ENCODE measurements around the gene RPUSD2. TPM values are rescaled to one million over a fixed set of nuclear protein-coding genes. Genes with fewer than 3 reads are reported as not detected.

RPUSD2 gene
- total RNA-seq, 4 donors from 2014 or later, result 7.3 to 14.3 (median 12.2) TPM

GRCh38 chr15:40548610-40549009 lies 20.5 kb upstream of the RPUSD2 start:
- DNase-seq (ENCODE audit: low spot score in 2 of 2), result peak in 1 of 2 donors; percentile 18
- no peak for TF ChIP-seq POLR2A (IDR thresholded peaks at IDR 0.05)
- no peak for TF ChIP-seq CTCF (IDR thresholded peaks at IDR 0.05)
- intact Hi-C loops (cut with DNase I; ENCODE audit: low total_unique reads), result loop anchor here (2.0 kb wide), 1 partner anchor 54 kb away; no protein-coding TSS in a partner anchor
- H3K4me3 ChIP-seq (ENCODE audit: low read depth, poor library complexity, severe bottlenecking), result no peak overlapping the region
- WGBS, 2 donors, result 98 to 100% methylated on average over 2 of the region's 2 CpGs

- DNase-seq (ENCODE audit: low spot score in 2 of 2), result no peak
- H3K4me3 ChIP-seq (ENCODE audit: low read depth, poor library complexity, severe bottlenecking), result no peak overlapping the region
- WGBS, 2 donors, result 60% methylated on average over 9 of the region's 9 CpGs
- TF ChIP-seq POLR2A (IDR thresholded peaks at IDR 0.05) (no peak), CTCF (IDR thresholded peaks at IDR 0.05) (no peak)
- intact Hi-C loops (cut with DNase I; ENCODE audit: low total_unique reads), result loop anchor here (2.0 kb wide), 1 partner anchor 55 kb away; no protein-coding TSS in a partner anchor
Observed at GRCh38 chr15:40549894-40550293, 19.2 kb upstream of the RPUSD2 start.

- no peak for TF ChIP-seq POLR2A (IDR thresholded peaks at IDR 0.05)
- TF ChIP-seq CTCF (IDR thresholded peaks at IDR 0.05), result no peak
- no peak overlapping the region for H3K4me3 ChIP-seq (ENCODE audit: low read depth, poor library complexity, severe bottlenecking)
- WGBS, 2 donors, result 87 to 88% methylated on average over 6 of the region's 6 CpGs
- intact Hi-C loops (cut with DNase I; ENCODE audit: low total_unique reads), result no loop called here
- no peak for DNase-seq (ENCODE audit: low spot score in 2 of 2)
Observed at GRCh38 chr15:40550341-40551037, 18.6 kb upstream of the RPUSD2 start.

GRCh38 chr15:40554161-40554525 lies 15.0 kb upstream of the RPUSD2 start:
- no peak for DNase-seq (ENCODE audit: low spot score in 2 of 2)
- TF ChIP-seq CTCF (IDR thresholded peaks at IDR 0.05) (no peak), POLR2A (IDR thresholded peaks at IDR 0.05) (no peak)
- intact Hi-C loops (cut with DNase I; ENCODE audit: low total_unique reads), result no loop called here
- no peak overlapping the region for H3K4me3 ChIP-seq (ENCODE audit: low read depth, poor library complexity, severe bottlenecking)
- WGBS, 2 donors, result 73 to 79% methylated on average over 4 of the region's 4 CpGs

GRCh38 chr15:40555876-40556275 lies 13.2 kb upstream of the RPUSD2 start:
- no peak for TF ChIP-seq POLR2A (IDR thresholded peaks at IDR 0.05)
- no peak for TF ChIP-seq CTCF (IDR thresholded peaks at IDR 0.05)
- no peak for DNase-seq (ENCODE audit: low spot score in 2 of 2)
- WGBS, 2 donors, result 100% methylated on average over 2 of the region's 2 CpGs

More at GRCh38 chr15:40555876-40556275, 13.2 kb upstream of the RPUSD2 start:
- no peak overlapping the region for H3K4me3 ChIP-seq (ENCODE audit: low read depth, poor library complexity, severe bottlenecking)
- intact Hi-C loops (cut with DNase I; ENCODE audit: low total_unique reads), result no loop called here
